ENCODE data around the gene OR7G3. TPM values are rescaled to one million over a fixed set of nuclear protein-coding genes. Genes with fewer than 3 reads are reported as not detected.

The OR7G3 gene
- total RNA-seq, 1 experiment from 2014 or later, result not detected

- CTCF ChIA-PET, result no interaction called here
- Histone ChIP-seq H3K27ac (ENCODE audit: low read depth, low read length, poor library complexity, severe bottlenecking) (peak within 1 kb of the TSS; percentile 85), H3K9me3 (ENCODE audit: low read depth, low read length, poor library complexity, severe bottlenecking) (peaks cover 28% of the 10 kb centered on the region), H3K27me3 (replicated peaks; ENCODE audit: insufficient read depth, low read depth, low read length, poor library complexity) (no peaks in the 10 kb centered on the region), H3K4me3 (ENCODE audit: low read depth, low read length, poor library complexity, severe bottlenecking) (peak within 1 kb of the TSS; percentile 83), H3K36me3 (ENCODE audit: insufficient read depth, low read length, poor library complexity, severe bottlenecking) (peaks cover 19% of the 10 kb centered on the region), H3K4me1 (ENCODE audit: insufficient read depth, low read length, poor library complexity, severe bottlenecking) (no peaks in the 10 kb centered on the region)
- peak; percentile 95 for DNase-seq (ENCODE audit: low spot score)
- intact Hi-C loops (cut with micrococcal nuclease; ENCODE audit: unreplicated experiment), result no loop called here
- BruUV-seq (replicated peaks), result no TSS peak
- TF ChIP-seq EZH2 (IDR thresholded peaks at IDR 0.05; ENCODE audit: borderline replicate concordance, low read depth, low read length, poor library complexity, severe bottlenecking), result no peak
- TF ChIP-seq, protein P1, sequence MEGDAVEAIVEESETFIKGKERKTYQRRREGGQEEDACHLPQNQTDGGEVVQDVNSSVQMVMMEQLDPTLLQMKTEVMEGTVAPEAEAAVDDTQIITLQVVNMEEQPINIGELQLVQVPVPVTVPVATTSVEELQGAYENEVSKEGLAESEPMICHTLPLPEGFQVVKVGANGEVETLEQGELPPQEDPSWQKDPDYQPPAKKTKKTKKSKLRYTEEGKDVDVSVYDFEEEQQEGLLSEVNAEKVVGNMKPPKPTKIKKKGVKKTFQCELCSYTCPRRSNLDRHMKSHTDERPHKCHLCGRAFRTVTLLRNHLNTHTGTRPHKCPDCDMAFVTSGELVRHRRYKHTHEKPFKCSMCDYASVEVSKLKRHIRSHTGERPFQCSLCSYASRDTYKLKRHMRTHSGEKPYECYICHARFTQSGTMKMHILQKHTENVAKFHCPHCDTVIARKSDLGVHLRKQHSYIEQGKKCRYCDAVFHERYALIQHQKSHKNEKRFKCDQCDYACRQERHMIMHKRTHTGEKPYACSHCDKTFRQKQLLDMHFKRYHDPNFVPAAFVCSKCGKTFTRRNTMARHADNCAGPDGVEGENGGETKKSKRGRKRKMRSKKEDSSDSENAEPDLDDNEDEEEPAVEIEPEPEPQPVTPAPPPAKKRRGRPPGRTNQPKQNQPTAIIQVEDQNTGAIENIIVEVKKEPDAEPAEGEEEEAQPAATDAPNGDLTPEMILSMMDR (conservative IDR thresholded peaks at IDR 0.05; ENCODE audit: low read depth, low read length), result no peak
- POLR2A ChIA-PET (ENCODE audit: low non-redundant PET), result no interaction called here
Observed at GRCh38 chr19:9140159-9140874, 13.6 kb upstream of the OR7G3 start, which contains the start of gene ZNF317. Gene ZNF317, plus strand, starts transcription at chr19:9140397. Its CDS starts 15,620 bp downstream, at chr19:9156017.

GRCh38 chr19:9139609-9140158 lies 12.9 kb upstream of the OR7G3 start:
- intact Hi-C loops (cut with micrococcal nuclease; ENCODE audit: unreplicated experiment), result no loop called here
- CTCF ChIA-PET, result no interaction called here
- no peaks in the 10 kb centered on the region for H3K4me1 ChIP-seq (ENCODE audit: insufficient read depth, low read length, poor library complexity, severe bottlenecking)
- H3K27ac ChIP-seq (ENCODE audit: low read depth, low read length, poor library complexity, severe bottlenecking), result peak overlapping the region; percentile 85
- POLR2A ChIA-PET (ENCODE audit: low non-redundant PET), result no interaction called here
- DNase-seq (ENCODE audit: low spot score), result peak; percentile 14
- TF ChIP-seq, protein P1 (conservative IDR thresholded peaks at IDR 0.05; ENCODE audit: low read depth, low read length), result no peak
- TF ChIP-seq EZH2 (IDR thresholded peaks at IDR 0.05; ENCODE audit: borderline replicate concordance, low read depth, low read length, poor library complexity, severe bottlenecking), result no peak
- peaks cover 21% of the 10 kb centered on the region for H3K9me3 ChIP-seq (ENCODE audit: low read depth, low read length, poor library complexity, severe bottlenecking)
- H3K4me3 ChIP-seq (ENCODE audit: low read depth, low read length, poor library complexity, severe bottlenecking), result peak overlapping the region; percentile 83
- H3K27me3 ChIP-seq (replicated peaks; ENCODE audit: insufficient read depth, low read depth, low read length, poor library complexity), result no peaks in the 10 kb centered on the region
- peaks cover 17% of the 10 kb centered on the region for H3K36me3 ChIP-seq (ENCODE audit: insufficient read depth, low read length, poor library complexity, severe bottlenecking)
- BruUV-seq (replicated peaks), result TSS peak; percentile 99

DNA sequence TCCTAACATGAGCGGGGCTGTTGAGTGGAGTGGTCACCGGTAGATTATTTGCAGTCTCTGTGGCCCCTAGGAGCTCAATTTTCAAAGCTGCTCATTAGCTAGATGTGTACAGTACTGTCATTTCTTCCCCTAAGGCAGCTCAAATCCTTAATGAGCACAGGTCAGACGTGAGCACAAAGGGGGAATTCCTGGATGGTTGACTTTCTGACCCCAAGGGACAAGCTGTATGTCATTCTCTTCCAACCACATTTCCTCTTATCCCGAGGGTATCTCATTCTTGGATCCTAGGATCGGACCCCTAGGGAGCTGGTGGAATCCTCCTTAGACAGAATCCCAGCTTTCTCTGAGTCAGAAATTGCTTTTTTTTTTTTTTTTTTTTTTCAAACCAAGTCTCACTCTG lies 5.7 kb upstream of the OR7G3 start:
- no peak overlapping the region for H3K27ac ChIP-seq (ENCODE audit: low read depth, low read length, poor library complexity, severe bottlenecking)
- peaks cover 4% of the 10 kb centered on the region for H3K4me1 ChIP-seq (ENCODE audit: insufficient read depth, low read length, poor library complexity, severe bottlenecking)
- no peaks in the 10 kb centered on the region for H3K9me3 ChIP-seq (ENCODE audit: low read depth, low read length, poor library complexity, severe bottlenecking)
- BruUV-seq (replicated peaks), result no TSS peak
- ChIA-PET POLR2A (ENCODE audit: low non-redundant PET) (no interaction called here), CTCF (no interaction called here)
- no peak for DNase-seq (ENCODE audit: low spot score)
- H3K36me3 ChIP-seq (ENCODE audit: insufficient read depth, low read length, poor library complexity, severe bottlenecking), result no peaks in the 10 kb centered on the region
- H3K27me3 ChIP-seq (replicated peaks; ENCODE audit: insufficient read depth, low read depth, low read length, poor library complexity), result no peaks in the 10 kb centered on the region
- TF ChIP-seq, protein P1 (conservative IDR thresholded peaks at IDR 0.05; ENCODE audit: low read depth, low read length), result no peak
- TF ChIP-seq EZH2 (IDR thresholded peaks at IDR 0.05; ENCODE audit: borderline replicate concordance, low read depth, low read length, poor library complexity, severe bottlenecking), result no peak
- intact Hi-C loops (cut with micrococcal nuclease; ENCODE audit: unreplicated experiment), result no loop called here
- no peak overlapping the region for H3K4me3 ChIP-seq (ENCODE audit: low read depth, low read length, poor library complexity, severe bottlenecking)
